Activated CD4-positive, alpha-beta T cell treated with anti-CD3 and anti-CD28 coated beads, Interleukin-2, amount 50 U/mL, for 1 hour (primary cell): ENCODE results near the gene NOPCHAP1.

Experiments
- DNase-seq: peaks from one replicate; pipeline ENCODE4 v3.0.0-alpha.2; 2020

NOPCHAP1 gene

GRCh38 chr12:105024928-105025327, 38.8 kb downstream of the NOPCHAP1 start:
- DNase-seq = no peak

GRCh38 chr12:105025890-105026289, 39.8 kb downstream of the NOPCHAP1 start:
- no peak for DNase-seq

- no peak for DNase-seq
Measured at GRCh38 chr12:105026411-105026810, 40.3 kb downstream of the NOPCHAP1 start.

GRCh38 chr12:105030820-105031807, 45.0 kb downstream of the NOPCHAP1 start:
- no peak for DNase-seq

- no peak for DNase-seq
Measured at GRCh38 chr12:105032703-105033357, 46.7 kb downstream of the NOPCHAP1 start.

- no peak for DNase-seq
Measured at GRCh38 chr12:105033851-105034250, 47.7 kb downstream of the NOPCHAP1 start.
